ENCODE results near the gene RPS3. TPM values are rescaled to one million over a fixed set of nuclear protein-coding genes. Genes with fewer than 3 reads are reported as not detected.
"Not testable (repeated sequence)": the region's sequence is repeated elsewhere in the genome, so short reads cannot be mapped to it uniquely, and the experiment has no call there.

The RPS3 gene
- total and polyA plus RNA-seq, 2 experiments from 2014 or later = 1,745 to 2,793 TPM

DNA sequence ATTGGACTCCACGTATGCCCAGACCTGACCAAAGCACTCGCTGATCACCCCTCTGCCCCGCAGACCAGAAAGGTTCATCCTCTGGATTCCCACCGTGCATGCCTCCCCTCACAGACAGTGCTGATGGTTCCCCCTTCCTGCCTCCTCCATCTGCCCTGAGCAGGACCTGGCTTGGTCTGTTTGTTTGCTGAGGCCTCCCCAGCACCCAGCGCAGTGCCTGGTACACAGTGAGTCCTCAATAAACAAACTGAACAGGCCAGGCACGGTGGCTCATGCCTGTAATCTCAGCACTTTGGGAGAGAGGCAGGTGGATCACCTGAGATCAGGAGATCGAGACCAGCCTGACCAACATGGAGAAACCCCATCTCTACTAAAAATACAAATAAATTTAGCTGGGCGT is 23.7 kb upstream of the RPS3 start (continued):
- TF ChIP-seq, protein P1, sequence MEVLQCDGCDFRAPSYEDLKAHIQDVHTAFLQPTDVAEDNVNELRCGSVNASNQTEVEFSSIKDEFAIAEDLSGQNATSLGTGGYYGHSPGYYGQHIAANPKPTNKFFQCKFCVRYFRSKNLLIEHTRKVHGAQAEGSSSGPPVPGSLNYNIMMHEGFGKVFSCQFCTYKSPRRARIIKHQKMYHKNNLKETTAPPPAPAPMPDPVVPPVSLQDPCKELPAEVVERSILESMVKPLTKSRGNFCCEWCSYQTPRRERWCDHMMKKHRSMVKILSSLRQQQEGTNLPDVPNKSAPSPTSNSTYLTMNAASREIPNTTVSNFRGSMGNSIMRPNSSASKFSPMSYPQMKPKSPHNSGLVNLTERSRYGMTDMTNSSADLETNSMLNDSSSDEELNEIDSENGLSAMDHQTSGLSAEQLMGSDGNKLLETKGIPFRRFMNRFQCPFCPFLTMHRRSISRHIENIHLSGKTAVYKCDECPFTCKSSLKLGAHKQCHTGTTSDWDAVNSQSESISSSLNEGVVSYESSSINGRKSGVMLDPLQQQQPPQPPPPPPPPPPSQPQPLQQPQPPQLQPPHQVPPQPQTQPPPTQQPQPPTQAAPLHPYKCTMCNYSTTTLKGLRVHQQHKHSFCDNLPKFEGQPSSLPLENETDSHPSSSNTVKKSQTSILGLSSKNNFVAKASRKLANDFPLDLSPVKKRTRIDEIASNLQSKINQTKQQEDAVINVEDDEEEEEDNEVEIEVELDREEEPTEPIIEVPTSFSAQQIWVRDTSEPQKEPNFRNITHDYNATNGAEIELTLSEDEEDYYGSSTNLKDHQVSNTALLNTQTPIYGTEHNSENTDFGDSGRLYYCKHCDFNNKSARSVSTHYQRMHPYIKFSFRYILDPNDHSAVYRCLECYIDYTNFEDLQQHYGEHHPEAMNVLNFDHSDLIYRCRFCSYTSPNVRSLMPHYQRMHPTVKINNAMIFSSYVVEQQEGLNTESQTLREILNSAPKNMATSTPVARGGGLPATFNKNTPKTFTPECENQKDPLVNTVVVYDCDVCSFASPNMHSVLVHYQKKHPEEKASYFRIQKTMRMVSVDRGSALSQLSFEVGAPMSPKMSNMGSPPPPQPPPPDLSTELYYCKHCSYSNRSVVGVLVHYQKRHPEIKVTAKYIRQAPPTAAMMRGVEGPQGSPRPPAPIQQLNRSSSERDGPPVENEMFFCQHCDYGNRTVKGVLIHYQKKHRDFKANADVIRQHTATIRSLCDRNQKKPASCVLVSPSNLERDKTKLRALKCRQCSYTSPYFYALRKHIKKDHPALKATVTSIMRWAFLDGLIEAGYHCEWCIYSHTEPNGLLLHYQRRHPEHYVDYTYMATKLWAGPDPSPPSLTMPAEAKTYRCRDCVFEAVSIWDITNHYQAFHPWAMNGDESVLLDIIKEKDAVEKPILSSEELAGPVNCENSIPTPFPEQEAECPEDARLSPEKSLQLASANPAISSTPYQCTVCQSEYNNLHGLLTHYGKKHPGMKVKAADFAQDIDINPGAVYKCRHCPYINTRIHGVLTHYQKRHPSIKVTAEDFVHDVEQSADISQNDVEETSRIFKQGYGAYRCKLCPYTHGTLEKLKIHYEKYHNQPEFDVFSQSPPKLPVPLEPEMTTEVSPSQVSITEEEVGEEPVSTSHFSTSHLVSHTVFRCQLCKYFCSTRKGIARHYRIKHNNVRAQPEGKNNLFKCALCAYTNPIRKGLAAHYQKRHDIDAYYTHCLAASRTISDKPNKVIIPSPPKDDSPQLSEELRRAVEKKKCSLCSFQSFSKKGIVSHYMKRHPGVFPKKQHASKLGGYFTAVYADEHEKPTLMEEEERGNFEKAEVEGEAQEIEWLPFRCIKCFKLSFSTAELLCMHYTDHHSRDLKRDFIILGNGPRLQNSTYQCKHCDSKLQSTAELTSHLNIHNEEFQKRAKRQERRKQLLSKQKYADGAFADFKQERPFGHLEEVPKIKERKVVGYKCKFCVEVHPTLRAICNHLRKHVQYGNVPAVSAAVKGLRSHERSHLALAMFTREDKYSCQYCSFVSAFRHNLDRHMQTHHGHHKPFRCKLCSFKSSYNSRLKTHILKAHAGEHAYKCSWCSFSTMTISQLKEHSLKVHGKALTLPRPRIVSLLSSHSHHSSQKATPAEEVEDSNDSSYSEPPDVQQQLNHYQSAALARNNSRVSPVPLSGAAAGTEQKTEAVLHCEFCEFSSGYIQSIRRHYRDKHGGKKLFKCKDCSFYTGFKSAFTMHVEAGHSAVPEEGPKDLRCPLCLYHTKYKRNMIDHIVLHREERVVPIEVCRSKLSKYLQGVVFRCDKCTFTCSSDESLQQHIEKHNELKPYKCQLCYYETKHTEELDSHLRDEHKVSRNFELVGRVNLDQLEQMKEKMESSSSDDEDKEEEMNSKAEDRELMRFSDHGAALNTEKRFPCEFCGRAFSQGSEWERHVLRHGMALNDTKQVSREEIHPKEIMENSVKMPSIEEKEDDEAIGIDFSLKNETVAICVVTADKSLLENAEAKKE (CRISPR knock-in tag; IDR thresholded peaks at IDR 0.05) = no peak
- TF ChIP-seq EZH2phosphoT487 (IDR thresholded peaks at IDR 0.05; ENCODE audit: unreplicated experiment) (no peak), JUNB (IDR thresholded peaks at IDR 0.05; ENCODE audit: unreplicated experiment) (no peak), NANOG (IDR thresholded peaks at IDR 0.05; ENCODE audit: borderline replicate concordance) (no peak), POLR2AphosphoS5 (IDR thresholded peaks at IDR 0.05; ENCODE audit: low read depth) (no peak)
- TF ChIP-seq, protein P2, sequence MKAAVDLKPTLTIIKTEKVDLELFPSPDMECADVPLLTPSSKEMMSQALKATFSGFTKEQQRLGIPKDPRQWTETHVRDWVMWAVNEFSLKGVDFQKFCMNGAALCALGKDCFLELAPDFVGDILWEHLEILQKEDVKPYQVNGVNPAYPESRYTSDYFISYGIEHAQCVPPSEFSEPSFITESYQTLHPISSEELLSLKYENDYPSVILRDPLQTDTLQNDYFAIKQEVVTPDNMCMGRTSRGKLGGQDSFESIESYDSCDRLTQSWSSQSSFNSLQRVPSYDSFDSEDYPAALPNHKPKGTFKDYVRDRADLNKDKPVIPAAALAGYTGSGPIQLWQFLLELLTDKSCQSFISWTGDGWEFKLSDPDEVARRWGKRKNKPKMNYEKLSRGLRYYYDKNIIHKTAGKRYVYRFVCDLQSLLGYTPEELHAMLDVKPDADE (IDR thresholded peaks at IDR 0.05) = no peak

DNA sequence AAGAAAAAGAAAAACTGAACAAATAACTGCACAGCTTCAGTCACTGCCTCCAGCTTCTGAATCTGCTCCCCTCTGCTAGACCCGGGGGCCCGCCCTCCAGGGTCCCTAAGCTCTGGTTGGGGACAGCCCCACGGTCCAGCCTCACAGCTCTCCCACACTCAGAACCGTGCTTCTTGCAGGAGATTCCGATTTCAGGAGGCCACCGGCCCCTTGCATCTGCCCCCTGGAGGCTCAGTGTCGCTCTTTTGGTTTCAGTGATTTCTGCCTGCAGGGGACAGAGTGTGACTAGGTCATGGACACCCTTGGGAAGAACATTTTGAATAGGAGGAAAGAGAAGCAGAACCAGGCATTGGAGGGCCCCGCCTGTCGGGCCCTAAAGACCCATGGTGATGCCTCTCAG is 23.1 kb upstream of the RPS3 start:
- H3K36me3 ChIP-seq (ENCODE audit: insufficient read depth) = no peaks in the 10 kb centered on the region
- no peaks in the 10 kb centered on the region for H3F3A ChIP-seq (replicated peaks; ENCODE audit: low read depth)
- H3K4me1 ChIP-seq (ENCODE audit: insufficient read depth) = no peaks in the 10 kb centered on the region
- TF ChIP-seq STAT1 (IDR thresholded peaks at IDR 0.05; ENCODE audit: unreplicated experiment) = no peak
- no peak for TF ChIP-seq ZNF114 (CRISPR knock-in tag; IDR thresholded peaks at IDR 0.05)
- TF ChIP-seq CREB1 (CRISPR knock-in tag; IDR thresholded peaks at IDR 0.05; ENCODE audit: low read depth) = no peak
- no peak for TF ChIP-seq EZH2 (IDR thresholded peaks at IDR 0.05; ENCODE audit: low read depth, unreplicated experiment)
- TF ChIP-seq ZNF331 (CRISPR knock-in tag; IDR thresholded peaks at IDR 0.05; ENCODE audit: low read depth) = no peak
- TF ChIP-seq, protein P3, sequence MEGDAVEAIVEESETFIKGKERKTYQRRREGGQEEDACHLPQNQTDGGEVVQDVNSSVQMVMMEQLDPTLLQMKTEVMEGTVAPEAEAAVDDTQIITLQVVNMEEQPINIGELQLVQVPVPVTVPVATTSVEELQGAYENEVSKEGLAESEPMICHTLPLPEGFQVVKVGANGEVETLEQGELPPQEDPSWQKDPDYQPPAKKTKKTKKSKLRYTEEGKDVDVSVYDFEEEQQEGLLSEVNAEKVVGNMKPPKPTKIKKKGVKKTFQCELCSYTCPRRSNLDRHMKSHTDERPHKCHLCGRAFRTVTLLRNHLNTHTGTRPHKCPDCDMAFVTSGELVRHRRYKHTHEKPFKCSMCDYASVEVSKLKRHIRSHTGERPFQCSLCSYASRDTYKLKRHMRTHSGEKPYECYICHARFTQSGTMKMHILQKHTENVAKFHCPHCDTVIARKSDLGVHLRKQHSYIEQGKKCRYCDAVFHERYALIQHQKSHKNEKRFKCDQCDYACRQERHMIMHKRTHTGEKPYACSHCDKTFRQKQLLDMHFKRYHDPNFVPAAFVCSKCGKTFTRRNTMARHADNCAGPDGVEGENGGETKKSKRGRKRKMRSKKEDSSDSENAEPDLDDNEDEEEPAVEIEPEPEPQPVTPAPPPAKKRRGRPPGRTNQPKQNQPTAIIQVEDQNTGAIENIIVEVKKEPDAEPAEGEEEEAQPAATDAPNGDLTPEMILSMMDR (conservative IDR thresholded peaks at IDR 0.05; ENCODE audit: low read depth in 2 of 2) = peak; percentile 38 to 52
- H3K27me3 Mint-ChIP-seq (ENCODE audit: insufficient read depth, low read depth, poor library complexity) = peaks cover 7% of the 10 kb centered on the region
- H3K27ac ChIP-seq (ENCODE audit: low read depth) = no peak overlapping the region
- no peaks in the 10 kb centered on the region for H3K79me2 ChIP-seq (replicated peaks; ENCODE audit: insufficient read depth)
- no peaks in the 10 kb centered on the region for H3K9me2 ChIP-seq (ENCODE audit: insufficient read depth)
- no peak overlapping the region for H3K4me2 ChIP-seq
- H3K4me3 Mint-ChIP-seq = no peak overlapping the region
- H3K27me3 ChIP-seq (ENCODE audit: insufficient read depth) = no peaks in the 10 kb centered on the region
- no peak overlapping the region for H3K4me3 ChIP-seq
- no peaks in the 10 kb centered on the region for H4K20me1 ChIP-seq (replicated peaks; ENCODE audit: insufficient read depth)
- 0 out of 2 replicates have a peak overlapping the region, but pooled peaks have one; percentile 10 for H2AFZ ChIP-seq
- no peaks in the 10 kb centered on the region for H3K9me3 Mint-ChIP-seq
- DNase-seq (ENCODE audit: low spot score) = peak; percentile 44
- peak; percentile 78 for ATAC-seq
- peak overlapping the region; percentile 62; the same call in 1 of the 2 replicates for H3K27ac Mint-ChIP-seq
- H3K36me3 Mint-ChIP-seq (ENCODE audit: low read depth) = no peaks in the 10 kb centered on the region; the same call in 2 of the 3 replicates
- H3K4me1 Mint-ChIP-seq = peaks cover 9% of the 10 kb centered on the region

DNA sequence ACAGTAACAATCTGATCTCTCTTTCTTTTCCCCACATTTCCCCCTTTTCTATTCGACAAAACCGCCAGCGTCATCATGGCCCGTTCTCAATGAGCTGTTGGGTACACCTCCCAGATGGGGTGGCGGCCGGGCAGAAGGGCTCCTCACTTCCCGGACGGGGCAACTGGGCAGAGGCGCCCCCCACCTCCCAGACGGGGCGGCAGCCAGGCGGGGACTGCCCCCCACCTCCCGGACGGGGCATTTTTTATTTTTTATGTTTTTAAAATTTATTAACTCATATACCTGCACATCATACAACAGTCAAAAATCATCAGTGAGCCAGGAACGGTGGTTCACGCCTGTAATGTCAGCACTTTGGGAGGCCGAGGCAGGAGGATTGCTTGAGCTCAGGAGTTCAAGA is 20.5 kb upstream of the RPS3 start:
- not testable (repeated sequence) for H2AFZ ChIP-seq; H3K27me3 ChIP-seq (ENCODE audit: insufficient read depth); H3K4me1 ChIP-seq (ENCODE audit: insufficient read depth); DNase-seq (ENCODE audit: low spot score); ATAC-seq; H3K9me3 Mint-ChIP-seq; H3K9me2 ChIP-seq (ENCODE audit: insufficient read depth); H3K27me3 Mint-ChIP-seq (ENCODE audit: insufficient read depth, low read depth, poor library complexity); H3K36me3 Mint-ChIP-seq (ENCODE audit: low read depth); H4K20me1 ChIP-seq (replicated peaks; ENCODE audit: insufficient read depth); H3K4me3 ChIP-seq; H3K4me2 ChIP-seq; H3K4me3 Mint-ChIP-seq; H3F3A ChIP-seq (replicated peaks; ENCODE audit: low read depth); H3K79me2 ChIP-seq (replicated peaks; ENCODE audit: insufficient read depth); H3K27ac Mint-ChIP-seq; H3K36me3 ChIP-seq (ENCODE audit: insufficient read depth); H3K27ac ChIP-seq (ENCODE audit: low read depth)
- H3K4me1 Mint-ChIP-seq = peaks cover 17% of the 10 kb centered on the region
